Mononuclear cell (primary cell): ENCODE measurements around the gene CEACAM7. TPM values are rescaled to one million over a fixed set of nuclear protein-coding genes. Genes with fewer than 3 reads are reported as not detected.

Experiments
- H3K27me3 ChIP-seq: 2 replicates; pipeline ENCODE4 v1.6.0; 2011; ENCODE audit warnings: low read length, control low read depth; ENCODE audit not compliant: insufficient read depth
- H3K4me1 ChIP-seq: 2 replicates; pipeline ENCODE4 v1.5.1; 2011; ENCODE audit warnings: mild to moderate bottlenecking, low read length, control low read depth; ENCODE audit not compliant: insufficient read depth
- H3K4me3 ChIP-seq: 2 replicates; pipeline ENCODE4 v1.5.1; 2011; ENCODE audit warnings: mild to moderate bottlenecking, low read length, moderate library complexity
- H3K9me3 ChIP-seq: 2 replicates; pipeline ENCODE4 v1.5.1; 2011; ENCODE audit warnings: low read depth, mild to moderate bottlenecking, control low read depth, low read length
- total RNA-seq: library from RNA; depleted of rRNA; stranded (reverse); fragments of >200 nt; gene quantifications from one replicate; pipeline ENCODE4 v1.2.3, GENCODE V29; 2012

CEACAM7 gene
- total RNA-seq, 1 donor = not detected

DNA sequence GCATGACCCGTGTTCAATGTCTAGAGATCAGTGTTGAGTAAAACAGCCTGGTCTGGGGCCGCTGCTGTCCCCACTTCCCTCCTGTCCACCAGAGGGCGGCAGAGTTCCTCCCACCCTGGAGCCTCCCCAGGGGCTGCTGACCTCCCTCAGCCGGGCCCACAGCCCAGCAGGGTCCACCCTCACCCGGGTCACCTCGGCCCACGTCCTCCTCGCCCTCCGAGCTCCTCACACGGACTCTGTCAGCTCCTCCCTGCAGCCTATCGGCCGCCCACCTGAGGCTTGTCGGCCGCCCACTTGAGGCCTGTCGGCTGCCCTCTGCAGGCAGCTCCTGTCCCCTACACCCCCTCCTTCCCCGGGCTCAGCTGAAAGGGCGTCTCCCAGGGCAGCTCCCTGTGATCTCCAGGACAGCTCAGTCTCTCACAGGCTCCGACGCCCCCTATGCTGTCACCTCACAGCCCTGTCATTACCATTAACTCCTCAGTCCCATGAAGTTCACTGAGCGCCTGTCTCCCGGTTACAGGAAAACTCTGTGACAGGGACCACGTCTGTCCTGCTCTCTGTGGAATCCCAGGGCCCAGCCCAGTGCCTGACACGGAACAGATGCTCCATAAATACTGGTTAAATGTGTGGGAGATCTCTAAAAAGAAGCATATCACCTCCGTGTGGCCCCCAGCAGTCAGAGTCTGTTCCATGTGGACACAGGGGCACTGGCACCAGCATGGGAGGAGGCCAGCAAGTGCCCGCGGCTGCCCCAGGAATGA, 18.9 kb upstream of the CEACAM7 start:
- H3K9me3 ChIP-seq = no peaks in the 10 kb centered on the region
- peak overlapping the region; percentile 17 for H3K4me3 ChIP-seq
- no peaks in the 10 kb centered on the region for H3K27me3 ChIP-seq
- no peaks in the 10 kb centered on the region for H3K4me1 ChIP-seq

DNA sequence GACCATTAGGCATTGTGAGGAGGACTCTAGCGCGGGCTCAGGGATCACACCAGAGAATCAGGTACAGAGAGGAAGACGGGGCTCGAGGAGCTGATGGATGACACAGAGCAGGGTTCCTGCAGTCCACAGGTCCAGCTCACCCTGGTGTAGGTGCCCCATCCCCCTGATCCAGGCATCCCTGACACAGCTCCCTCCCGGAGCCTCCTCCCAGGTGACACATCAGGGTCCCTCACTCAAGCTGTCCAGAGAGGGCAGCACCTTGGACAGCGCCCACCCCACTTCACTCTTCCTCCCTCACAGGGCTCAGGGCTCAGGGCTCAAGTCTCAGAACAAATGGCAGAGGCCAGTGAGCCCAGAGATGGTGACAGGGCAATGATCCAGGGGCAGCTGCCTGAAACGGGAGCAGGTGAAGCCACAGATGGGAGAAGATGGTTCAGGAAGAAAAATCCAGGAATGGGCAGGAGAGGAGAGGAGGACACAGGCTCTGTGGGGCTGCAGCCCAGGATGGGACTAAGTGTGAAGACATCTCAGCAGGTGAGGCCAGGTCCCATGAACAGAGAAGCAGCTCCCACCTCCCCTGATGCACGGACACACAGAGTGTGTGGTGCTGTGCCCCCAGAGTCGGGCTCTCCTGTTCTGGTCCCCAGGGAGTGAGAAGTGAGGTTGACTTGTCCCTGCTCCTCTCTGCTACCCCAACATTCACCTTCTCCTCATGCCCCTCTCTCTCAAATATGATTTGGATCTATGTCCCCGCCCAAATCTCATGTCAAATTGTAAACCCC, 17.5 kb upstream of the CEACAM7 start:
- no peaks in the 10 kb centered on the region for H3K9me3 ChIP-seq
- no peaks in the 10 kb centered on the region for H3K27me3 ChIP-seq
- no peak overlapping the region for H3K4me3 ChIP-seq
- no peaks in the 10 kb centered on the region for H3K4me1 ChIP-seq

DNA sequence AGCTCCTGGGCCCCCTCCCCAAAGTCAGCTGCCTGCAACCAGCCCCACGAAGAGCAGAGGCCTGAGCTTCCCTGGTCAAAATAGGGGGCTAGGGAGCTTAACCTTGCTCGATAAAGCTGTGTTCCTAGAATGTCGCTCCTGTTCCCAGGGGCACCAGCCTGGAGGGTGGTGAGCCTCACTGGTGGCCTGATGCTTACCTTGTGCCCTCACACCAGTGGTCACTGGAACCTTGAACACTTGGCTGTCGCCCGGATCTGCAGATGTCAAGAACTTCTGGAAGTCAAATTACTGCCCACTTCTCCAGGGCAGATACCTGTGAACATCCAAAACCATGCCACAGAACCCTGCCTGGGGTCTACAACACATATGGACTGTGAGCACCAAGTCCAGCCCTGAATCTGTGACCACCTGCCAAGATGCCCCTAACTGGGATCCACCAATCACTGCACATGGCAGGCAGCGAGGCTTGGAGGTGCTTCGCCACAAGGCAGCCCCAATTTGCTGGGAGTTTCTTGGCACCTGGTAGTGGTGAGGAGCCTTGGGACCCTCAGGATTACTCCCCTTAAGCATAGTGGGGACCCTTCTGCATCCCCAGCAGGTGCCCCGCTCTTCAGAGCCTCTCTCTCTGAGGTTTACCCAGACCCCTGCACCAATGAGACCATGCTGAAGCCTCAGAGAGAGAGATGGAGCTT, 15.7 kb upstream of the CEACAM7 start:
- H3K9me3 ChIP-seq = no peaks in the 10 kb centered on the region
- no peaks in the 10 kb centered on the region for H3K27me3 ChIP-seq
- no peaks in the 10 kb centered on the region for H3K4me1 ChIP-seq
- no peak overlapping the region for H3K4me3 ChIP-seq

DNA sequence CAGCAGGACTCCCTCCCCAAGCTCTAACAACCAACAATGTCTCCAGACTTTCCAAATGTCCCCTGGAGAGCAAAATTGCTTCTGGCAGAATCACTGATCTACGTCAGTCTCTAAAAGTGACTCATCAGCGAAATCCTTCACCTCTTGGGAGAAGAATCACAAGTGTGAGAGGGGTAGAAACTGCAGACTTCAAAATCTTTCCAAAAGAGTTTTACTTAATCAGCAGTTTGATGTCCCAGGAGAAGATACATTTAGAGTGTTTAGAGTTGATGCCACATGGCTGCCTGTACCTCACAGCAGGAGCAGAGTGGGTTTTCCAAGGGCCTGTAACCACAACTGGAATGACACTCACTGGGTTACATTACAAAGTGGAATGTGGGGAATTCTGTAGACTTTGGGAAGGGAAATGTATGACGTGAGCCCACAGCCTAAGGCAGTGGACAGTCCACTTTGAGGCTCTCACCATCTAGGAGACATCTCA, 14.1 kb upstream of the CEACAM7 start:
- no peaks in the 10 kb centered on the region for H3K27me3 ChIP-seq
- no peaks in the 10 kb centered on the region for H3K4me1 ChIP-seq
- H3K9me3 ChIP-seq = no peaks in the 10 kb centered on the region
- no peak overlapping the region for H3K4me3 ChIP-seq

DNA sequence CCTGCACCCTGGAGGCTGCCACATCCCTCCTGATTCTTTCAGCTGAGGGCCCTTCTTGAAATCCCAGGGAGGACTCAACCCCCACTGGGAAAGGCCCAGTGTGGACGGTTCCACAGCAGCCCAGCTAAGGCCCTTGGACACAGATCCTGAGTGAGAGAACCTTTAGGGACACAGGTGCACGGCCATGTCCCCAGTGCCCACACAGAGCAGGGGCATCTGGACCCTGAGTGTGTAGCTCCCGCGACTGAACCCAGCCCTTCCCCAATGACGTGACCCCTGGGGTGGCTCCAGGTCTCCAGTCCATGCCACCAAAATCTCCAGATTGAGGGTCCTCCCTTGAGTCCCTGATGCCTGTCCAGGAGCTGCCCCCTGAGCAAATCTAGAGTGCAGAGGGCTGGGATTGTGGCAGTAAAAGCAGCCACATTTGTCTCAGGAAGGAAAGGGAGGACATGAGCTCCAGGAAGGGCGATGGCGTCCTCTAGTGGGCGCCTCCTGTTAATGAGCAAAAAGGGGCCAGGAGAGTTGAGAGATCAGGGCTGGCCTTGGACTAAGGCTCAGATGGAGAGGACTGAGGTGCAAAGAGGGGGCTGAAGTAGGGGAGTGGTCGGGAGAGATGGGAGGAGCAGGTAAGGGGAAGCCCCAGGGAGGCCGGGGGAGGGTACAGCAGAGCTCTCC, 13.5 kb upstream of the CEACAM7 start:
- H3K9me3 ChIP-seq = no peaks in the 10 kb centered on the region
- no peaks in the 10 kb centered on the region for H3K4me1 ChIP-seq
- no peak overlapping the region for H3K4me3 ChIP-seq
- no peaks in the 10 kb centered on the region for H3K27me3 ChIP-seq

DNA sequence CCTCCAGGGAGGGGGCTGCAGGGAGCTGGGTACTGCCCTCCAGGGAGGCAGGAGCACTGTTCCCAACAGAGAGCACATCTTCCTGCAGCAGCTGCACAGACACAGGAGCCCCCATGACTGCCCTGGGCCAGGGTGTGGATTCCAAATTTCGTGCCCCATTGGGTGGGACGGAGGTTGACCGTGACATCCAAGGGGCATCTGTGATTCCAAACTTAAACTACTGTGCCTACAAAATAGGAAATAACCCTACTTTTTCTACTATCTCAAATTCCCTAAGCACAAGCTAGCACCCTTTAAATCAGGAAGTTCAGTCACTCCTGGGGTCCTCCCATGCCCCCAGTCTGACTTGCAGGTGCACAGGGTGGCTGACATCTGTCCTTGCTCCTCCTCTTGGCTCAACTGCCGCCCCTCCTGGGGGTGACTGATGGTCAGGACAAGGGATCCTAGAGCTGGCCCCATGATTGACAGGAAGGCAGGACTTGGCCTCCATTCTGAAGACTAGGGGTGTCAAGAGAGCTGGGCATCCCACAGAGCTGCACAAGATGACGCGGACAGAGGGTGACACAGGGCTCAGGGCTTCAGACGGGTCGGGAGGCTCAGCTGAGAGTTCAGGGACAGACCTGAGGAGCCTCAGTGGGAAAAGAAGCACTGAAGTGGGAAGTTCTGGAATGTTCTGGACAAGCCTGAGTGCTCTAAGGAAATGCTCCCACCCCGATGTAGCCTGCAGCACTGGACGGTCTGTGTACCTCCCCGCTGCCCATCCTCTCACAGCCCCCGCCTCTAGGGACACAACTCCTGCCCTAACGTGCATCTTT, 12.5 kb upstream of the CEACAM7 start:
- H3K4me1 ChIP-seq = no peaks in the 10 kb centered on the region
- no peak overlapping the region for H3K4me3 ChIP-seq
- no peaks in the 10 kb centered on the region for H3K9me3 ChIP-seq
- H3K27me3 ChIP-seq = no peaks in the 10 kb centered on the region

DNA sequence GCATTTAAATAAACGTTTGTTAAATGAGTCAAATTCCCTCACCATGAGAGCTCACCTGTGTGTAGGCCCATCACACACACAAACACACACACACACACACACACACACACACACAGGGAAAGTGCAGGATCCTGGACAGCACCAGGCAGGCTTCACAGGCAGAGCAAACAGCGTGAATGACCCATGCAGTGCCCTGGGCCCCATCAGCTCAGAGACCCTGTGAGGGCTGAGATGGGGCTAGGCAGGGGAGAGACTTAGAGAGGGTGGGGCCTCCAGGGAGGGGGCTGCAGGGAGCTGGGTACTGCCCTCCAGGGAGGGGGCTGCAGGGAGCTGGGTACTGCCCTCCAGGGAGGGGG, 11.9 kb upstream of the CEACAM7 start:
- Histone ChIP-seq H3K27me3 (no peaks in the 10 kb centered on the region), H3K4me1 (no peaks in the 10 kb centered on the region), H3K4me3 (no peak overlapping the region), H3K9me3 (no peaks in the 10 kb centered on the region)

DNA sequence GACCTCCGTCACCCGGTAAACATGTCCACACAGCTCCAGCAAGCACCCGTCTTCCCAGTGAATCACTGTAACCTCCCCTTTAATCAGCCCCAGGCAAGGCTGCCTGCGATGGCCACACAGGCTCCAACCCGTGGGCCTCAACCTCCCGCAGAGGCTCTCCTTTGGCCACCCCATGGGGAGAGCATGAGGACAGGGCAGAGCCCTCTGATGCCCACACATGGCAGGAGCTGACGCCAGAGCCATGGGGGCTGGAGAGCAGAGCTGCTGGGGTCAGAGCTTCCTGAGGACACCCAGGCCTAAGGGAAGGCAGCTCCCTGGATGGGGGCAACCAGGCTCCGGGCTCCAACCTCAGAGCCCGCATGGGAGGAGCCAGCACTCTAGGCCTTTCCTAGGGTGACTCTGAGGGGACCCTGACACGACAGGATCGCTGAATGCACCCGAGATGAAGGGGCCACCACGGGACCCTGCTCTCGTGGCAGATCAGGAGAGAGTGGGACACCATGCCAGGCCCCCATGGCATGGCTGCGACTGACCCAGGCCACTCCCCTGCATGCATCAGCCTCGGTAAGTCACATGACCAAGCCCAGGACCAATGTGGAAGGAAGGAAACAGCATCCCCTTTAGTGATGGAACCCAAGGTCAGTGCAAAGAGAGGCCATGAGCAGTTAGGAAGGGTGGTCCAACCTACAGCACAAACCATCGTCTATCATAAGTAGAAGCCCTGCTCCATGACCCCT, 11.3 kb upstream of the CEACAM7 start:
- Histone ChIP-seq H3K4me1 (no peaks in the 10 kb centered on the region), H3K27me3 (no peaks in the 10 kb centered on the region), H3K9me3 (no peaks in the 10 kb centered on the region), H3K4me3 (no peak overlapping the region)

DNA sequence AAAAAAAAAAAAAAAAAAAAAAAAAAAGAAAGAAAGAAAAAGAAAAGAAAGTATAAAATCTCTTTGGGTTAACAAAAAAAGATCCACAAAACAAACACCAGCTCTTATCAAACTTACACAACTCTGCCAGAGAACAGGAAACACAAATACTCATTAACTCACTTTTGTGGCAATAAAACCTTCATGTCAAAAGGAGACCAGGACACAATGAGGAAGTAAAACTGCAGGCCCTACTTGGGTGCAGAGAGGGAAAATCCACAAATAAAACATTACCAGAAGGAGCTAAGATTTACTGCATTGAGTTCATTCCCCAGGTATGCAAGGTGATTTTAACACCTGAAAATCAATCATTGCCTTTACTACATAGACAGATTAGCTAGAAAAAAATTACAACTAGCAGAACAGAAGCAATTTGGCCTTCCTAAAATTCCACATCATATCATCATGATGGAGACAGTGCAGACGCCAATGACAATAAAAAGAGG, 10.7 kb upstream of the CEACAM7 start:
- Histone ChIP-seq H3K4me1 (no peaks in the 10 kb centered on the region), H3K9me3 (no peaks in the 10 kb centered on the region), H3K27me3 (peaks cover 4% of the 10 kb centered on the region)

DNA sequence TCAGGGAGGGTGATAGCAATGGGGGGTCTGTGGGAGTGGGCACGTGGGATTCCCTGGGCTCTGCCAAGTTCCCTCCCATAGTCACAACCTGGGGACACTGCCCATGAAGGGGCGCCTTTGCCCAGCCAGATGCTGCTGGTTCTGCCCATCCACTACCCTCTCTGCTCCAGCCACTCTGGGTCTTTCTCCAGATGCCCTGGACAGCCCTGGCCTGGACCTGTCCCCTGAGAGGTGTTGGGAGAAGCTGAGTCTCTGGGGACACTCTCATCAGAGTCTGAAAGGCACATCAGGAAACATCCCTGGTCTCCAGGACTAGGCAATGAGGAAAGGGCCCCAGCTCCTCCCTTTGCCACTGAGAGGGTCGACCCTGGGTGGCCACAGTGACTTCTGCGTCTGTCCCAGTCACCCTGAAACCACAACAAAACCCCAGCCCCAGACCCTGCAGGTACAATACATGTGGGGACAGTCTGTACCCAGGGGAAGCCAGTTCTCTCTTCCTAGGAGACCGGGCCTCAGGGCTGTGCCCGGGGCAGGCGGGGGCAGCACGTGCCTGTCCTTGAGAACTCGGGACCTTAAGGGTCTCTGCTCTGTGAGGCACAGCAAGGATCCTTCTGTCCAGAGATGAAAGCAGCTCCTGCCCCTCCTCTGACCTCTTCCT, 9.3 kb upstream of the CEACAM7 start:
- Histone ChIP-seq H3K9me3 (peaks cover 4% of the 10 kb centered on the region), H3K27me3 (peaks cover 10% of the 10 kb centered on the region), H3K4me3 (no peak overlapping the region), H3K4me1 (no peaks in the 10 kb centered on the region)

More for the DNA sequence above, 10.7 kb upstream of the CEACAM7 start:
- H3K4me3 ChIP-seq = no peak overlapping the region

DNA sequence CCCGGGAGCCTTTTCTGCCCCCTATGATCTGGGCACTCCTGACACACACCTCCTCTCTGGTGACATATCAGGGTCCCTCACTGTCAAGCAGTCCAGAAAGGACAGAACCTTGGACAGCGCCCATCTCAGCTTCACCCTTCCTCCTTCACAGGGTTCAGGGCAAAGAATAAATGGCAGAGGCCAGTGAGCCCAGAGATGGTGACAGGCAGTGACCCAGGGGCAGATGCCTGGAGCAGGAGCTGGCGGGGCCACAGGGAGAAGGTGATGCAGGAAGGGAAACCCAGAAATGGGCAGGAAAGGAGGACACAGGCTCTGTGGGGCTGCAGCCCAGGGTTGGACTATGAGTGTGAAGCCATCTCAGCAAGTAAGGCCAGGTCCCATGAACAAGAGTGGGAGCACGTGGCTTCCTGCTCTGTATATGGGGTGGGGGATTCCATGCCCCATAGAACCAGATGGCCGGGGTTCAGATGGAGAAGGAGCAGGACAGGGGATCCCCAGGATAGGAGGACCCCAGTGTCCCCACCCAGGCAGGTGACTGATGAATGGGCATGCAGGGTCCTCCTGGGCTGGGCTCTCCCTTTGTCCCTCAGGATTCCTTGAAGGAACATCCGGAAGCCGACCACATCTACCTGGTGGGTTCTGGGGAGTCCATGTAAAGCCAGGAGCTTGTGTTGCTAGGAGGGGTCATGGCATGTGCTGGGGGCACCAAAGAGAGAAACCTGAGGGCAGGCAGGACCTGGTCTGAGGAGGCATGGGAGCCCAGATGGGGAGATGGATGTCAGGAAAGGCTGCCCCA, 8.5 kb upstream of the CEACAM7 start:
- Histone ChIP-seq H3K4me1 (no peaks in the 10 kb centered on the region), H3K9me3 (peaks cover 5% of the 10 kb centered on the region), H3K27me3 (peaks cover 14% of the 10 kb centered on the region), H3K4me3 (no peak overlapping the region)

DNA sequence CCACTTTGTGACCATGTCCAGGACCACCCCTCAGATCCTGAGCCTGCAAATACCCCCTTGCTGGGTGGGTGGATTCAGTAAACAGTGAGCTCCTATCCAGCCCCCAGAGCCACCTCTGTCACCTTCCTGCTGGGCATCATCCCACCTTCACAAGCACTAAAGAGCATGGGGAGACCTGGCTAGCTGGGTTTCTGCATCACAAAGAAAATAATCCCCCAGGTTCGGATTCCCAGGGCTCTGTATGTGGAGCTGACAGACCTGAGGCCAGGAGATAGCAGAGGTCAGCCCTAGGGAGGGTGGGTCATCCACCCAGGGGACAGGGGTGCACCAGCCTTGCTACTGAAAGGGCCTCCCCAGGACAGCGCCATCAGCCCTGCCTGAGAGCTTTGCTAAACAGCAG, 7.7 kb upstream of the CEACAM7 start:
- peaks cover 5% of the 10 kb centered on the region for H3K9me3 ChIP-seq
- peaks cover 14% of the 10 kb centered on the region for H3K27me3 ChIP-seq
- no peak overlapping the region for H3K4me3 ChIP-seq
- H3K4me1 ChIP-seq = no peaks in the 10 kb centered on the region
